CD4-positive, alpha-beta T cell treated with Interleukin-4 for 1 hour (primary cell): Measurements from ENCODE around the gene ELAPOR2.

Experiments
- DNase-seq, 2 donors: peaks; one replicate each; pipeline ENCODE4 v3.0.0-alpha.2; 2020 to 2022

The ELAPOR2 gene

GRCh38 chr7:87039691-87040299 lies 19.7 kb downstream of the ELAPOR2 start:
- DNase-seq: peak; percentile 34 to 39

GRCh38 chr7:87038993-87039690 lies 20.3 kb downstream of the ELAPOR2 start:
- no peak for DNase-seq

GRCh38 chr7:87036985-87037384 lies 22.5 kb downstream of the ELAPOR2 start:
- no peak for DNase-seq

- no peak for DNase-seq
Observed at GRCh38 chr7:87032604-87033339, 26.7 kb downstream of the ELAPOR2 start.

GRCh38 chr7:87029078-87029477 lies 30.4 kb downstream of the ELAPOR2 start:
- DNase-seq: no peak

GRCh38 chr7:87028636-87029035 lies 30.8 kb downstream of the ELAPOR2 start:
- no peak for DNase-seq

DNA sequence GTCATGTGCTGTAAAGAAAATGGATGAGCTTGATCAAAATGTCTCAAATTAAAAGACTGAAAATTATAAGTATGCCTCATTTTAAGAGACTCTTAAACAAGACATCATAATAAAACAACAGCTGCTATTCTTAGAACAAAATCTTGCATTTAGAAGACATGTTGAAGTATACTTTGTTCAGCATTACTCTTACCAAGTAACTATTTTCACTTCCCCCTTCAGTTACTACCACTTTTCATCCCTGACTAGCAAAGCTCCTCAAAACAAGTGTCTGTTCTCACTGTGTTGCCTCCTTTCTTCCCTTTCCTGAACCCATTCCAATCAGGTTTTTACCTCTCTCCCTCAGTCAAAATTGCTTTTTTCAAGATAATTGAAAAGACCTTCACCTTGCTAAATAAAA lies 31.6 kb downstream of the ELAPOR2 start:
- no peak for DNase-seq

DNA sequence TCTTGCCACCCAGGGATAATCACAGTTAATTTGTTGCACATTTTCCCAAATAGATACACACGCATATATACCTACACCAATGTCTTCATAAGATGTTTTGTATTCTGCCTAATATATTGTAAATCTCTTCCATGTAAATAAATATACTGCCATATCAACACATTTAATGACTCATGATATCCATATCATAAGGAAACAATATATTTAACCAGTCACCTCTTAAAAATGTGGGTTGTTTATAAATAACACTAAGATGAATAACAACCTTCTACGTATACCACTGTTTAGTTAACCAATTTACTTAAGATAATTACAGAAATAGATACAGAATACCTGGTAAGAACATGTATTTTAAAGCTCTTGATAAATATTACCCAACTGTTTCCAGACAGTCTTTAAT lies 38.2 kb downstream of the ELAPOR2 start:
- no peak for DNase-seq

DNA sequence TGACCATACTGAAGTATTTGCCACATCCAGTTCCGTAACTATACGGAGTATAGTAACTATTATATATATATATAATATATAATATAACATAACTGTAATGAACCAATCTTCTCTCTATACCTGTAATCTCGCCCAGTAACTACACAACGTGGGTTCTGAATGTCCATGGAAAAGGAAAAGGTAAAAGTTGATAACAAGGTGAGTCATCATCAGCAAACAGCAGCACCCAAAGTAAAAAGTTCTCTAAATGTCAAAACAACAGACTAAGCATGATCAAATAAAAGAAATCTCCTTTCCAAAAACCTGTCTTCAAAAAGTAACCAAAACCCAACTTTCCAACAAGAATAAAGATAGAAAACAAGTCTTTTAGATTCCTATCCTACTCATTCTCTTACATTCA lies 42.8 kb downstream of the ELAPOR2 start:
- no peak for DNase-seq

- DNase-seq: no peak
Observed at GRCh38 chr7:87013840-87014190, 45.6 kb downstream of the ELAPOR2 start.

- no peak for DNase-seq
Observed at GRCh38 chr7:87013136-87013839, 46.2 kb downstream of the ELAPOR2 start.
